HG03159 (cell line): ENCODE measurements around the gene AFF3.
"Not testable (repeated sequence)": the region's sequence is repeated elsewhere in the genome, so short reads cannot be mapped to it uniquely, and the experiment has no call there.

Experiments used
- ATAC-seq: cut with Tn5 transposase; IDR thresholded peaks from one replicate; pipeline ENCODE4 v1.9.1; 2021; ENCODE audit warnings: mild to moderate bottlenecking, moderate library complexity; ENCODE audit not compliant: unreplicated experiment

AFF3 gene

GRCh38 chr2:100108648-100109020 is 33.8 kb downstream of the AFF3 start:
- ATAC-seq = not testable (repeated sequence)

DNA sequence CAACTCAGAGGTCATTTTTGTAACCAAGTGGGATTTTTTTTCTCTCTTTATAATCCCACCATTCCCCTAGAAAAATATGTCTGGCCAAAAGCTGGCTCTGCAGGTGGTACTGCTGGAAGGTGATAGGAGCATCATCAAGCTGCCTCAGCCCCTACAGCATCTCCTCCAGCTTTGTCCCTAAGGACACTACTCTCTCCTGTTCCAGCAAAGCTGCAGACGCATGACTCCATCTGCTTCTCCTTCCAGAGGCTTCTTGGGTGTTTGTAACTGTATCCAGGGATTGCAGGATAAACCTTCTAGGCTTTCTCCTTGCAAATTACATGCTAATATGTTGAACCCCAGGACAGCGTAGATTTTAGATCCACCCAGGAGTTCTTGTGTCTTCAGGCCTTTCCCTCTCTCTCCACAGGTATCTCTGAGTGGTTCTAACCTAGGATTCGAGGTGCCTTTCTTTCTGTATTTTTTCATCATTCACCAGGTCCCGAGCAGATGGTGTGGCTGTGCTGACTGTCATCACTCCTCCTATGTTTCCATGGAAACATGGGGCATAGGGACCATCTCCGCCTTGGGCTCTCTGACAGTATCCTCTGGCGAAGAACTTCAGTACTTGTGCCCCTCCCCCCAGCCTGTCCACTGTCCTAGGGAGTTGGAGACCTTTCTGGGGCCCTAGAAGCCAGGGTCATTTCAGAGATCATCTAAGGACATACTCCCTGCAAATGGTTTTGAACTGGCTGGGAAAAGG is 34.3 kb downstream of the AFF3 start:
- ATAC-seq = no peak

DNA sequence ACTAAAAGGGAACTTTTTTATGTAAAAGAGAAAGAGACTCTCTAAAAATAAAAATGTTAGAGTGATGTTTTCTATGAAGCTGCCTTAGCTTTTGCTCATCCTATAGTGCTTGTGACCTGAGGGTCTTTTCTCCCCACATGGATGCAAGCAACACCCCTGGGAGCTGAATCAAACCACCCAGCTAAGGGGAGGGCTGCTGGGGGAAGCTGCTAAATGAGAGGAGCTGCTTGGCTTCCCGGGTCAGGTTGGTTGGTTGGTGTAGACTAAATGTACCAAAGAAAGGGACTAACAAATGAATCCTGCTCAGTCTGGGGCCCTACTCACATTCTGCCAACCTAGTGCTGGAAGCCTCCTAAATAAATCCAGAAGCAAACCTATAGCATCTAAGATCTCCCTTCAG is 35.0 kb downstream of the AFF3 start:
- no peak for ATAC-seq

DNA sequence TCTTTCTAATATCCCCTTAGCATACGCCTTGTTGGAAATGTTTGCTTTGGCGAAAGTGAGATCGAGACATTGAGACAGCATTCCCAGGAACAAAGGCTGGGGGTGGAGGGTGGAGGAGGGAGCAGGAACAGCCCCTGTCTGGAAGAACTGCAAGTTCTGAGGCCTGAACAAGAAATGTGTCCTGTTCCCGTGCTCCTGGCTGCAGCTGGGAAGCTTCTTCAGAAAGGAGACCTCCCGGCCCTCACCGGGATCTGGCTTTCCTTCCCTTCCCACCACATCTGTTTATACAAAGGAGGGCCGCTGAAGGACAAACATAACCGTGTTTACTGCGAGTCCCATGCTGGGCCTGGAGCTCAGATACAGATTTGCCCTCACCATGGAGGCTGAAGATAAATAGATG is 35.9 kb downstream of the AFF3 start:
- no peak for ATAC-seq

GRCh38 chr2:100105678-100106054 is 36.7 kb downstream of the AFF3 start:
- no peak for ATAC-seq

DNA sequence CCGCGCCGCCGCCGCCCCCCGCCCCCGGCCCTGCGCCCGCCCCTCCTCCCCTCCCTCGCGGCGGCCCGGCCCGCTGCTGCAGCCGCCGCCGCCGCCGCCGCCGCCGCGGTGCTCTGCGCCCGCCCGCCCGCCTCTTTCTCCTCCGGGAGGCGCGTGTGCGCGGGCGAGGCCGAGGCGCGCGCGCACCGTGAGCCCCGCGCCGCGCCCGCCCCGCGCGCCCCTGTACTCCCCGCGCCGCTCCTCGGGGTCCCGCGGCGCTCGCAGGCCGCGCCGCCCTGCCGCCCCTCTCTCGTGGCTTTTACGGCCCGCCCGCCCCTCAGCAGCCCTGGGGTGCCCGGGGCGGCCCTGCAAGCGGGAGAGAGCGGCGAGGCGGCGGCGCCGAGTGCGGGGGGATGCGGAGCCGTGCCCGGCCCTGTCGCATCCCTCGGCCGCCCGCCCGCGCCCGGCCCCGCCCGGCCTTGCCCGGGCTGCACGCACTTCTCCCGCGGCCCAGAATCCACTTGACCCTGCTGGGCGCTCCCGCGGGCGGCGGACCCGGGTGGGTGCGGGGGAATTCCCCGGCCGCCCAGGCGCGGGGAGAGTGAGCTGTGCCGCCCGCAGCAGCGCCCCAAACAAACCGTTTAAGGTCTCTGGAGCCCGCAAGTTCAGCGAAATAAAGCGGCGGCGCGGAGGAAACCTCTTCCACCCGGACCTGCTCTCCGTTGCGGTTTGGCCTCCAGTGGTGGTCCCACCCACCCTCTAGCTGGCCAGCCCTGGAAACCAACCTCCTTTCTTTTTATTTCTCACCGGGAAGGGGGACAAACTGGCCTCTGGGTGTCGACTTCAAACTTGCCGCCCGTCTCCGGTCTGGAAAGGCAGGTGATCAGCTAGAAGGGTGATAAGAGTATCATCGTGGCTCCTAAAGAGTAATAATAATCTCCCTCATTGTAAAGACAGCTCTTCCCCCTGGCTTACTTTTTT is 37.4 kb downstream of the AFF3 start:
- ATAC-seq = no peak

DNA sequence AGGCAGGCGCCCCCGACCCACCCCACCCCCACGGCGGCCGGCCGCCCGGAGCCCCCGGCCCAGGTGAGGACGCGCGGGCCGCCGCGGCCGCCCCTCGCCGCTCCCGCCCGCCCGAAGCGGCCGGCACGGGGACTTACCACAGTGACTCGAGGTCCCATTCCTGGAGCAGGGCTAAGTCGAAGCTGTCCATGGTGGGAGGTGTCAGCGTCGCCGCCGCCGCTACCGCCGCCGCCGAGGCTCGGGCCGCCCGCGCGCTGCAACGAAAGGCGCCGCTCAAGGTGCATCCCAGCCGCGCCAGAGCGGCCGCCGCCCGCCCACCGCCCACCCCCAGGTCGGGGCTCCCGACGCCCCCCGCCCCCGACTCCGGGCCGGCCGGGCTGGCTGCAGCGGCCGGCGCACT is 38.1 kb downstream of the AFF3 start:
- ATAC-seq = not testable (repeated sequence)

GRCh38 chr2:100103527-100104252 is 38.7 kb downstream of the AFF3 start:
- not testable (repeated sequence) for ATAC-seq

DNA sequence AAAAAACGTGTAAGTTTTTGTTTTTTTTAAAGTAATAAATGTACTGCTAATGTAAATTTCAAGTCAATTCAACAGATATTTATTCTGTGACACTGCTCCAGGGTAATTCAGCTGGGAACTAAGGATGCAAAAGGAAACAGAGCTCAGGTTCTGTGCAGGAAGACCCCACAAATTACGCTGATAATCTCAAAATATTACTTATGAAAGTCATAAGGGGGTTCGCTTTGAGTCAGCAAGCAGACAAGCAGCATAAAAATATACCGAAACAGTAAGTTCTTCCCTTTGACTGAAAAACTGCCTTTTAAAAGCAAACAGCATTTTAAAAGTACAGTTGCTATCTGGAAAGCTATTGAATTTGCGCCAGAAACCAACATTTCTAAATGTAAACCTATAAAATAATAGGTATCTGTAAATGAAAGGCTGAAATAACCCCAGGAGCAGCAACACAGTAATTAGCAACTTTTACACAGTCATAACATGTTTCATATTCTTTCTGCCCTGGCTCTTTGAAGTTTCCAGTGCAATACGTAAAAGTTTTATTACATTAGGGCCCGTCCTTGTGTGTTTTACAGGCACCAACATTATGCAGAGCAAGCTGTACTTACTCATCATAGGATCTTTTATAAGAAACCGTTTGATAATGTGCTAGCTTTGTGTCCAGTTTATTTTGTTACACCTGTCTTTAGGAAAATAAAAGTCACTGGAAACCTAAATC is 39.8 kb downstream of the AFF3 start:
- not testable (repeated sequence) for ATAC-seq

DNA sequence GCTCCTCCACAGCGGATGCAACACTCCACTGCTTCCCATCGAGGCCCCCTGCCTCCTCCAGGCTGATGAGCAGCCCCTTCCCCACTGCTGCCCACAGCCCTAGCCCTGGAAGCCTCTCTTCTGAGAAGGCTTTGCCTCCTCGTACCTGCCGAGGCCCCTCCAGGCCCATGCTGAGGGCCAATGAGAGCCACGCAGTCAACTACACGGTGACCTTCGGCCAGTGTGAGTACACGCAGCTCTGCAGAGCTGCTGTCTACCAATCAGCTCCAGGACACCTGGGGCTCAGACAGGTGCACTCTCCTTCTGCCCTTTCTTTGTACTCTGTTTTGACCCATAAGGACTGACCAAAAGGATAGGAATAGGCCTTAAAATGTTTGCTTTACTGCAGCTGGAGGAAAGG is 43.5 kb downstream of the AFF3 start:
- not testable (repeated sequence) for ATAC-seq

- not testable (repeated sequence) for ATAC-seq
Measured at GRCh38 chr2:100097611-100098294, 44.6 kb downstream of the AFF3 start.

- not testable (repeated sequence) for ATAC-seq
Measured at GRCh38 chr2:100095845-100096244, 46.5 kb downstream of the AFF3 start.

DNA sequence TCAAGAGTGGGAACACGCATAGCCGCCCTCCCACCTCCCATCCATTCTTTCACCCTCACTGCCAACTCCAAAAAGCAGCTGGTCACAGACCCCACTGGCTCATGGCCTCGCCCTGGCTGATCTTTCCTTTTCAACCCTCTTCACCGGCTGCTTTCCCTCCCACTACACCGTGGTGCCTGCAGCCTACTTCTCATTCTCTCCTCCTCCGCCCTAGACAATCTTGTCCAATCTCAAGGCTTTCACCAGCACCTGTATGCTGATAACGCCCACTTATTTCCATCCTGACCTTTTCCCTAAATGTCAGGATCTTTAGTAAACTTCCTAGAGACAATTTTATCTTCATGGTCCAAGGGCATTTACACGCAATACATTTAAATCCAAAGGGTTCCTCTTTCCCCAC is 50.6 kb downstream of the AFF3 start:
- ATAC-seq = not testable (repeated sequence)

DNA sequence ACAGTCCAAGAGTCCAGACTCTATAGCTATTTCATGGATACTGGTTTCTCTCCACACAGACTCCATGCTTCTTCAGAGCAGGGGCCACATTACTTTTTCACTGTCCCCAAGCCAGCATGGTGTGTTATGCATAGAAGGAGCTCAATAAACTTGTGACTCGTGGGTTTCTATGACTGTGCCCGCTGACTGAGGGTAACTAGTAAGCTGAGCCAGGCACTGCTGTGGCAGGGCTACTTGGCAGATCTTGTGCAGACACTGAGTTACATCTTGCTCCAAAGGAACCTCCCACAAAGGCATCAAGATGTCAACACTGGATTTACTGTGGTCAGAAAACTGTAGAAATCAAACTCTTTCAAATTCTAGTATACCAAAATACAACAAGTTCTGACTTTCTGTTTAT is 56.6 kb downstream of the AFF3 start:
- not testable (repeated sequence) for ATAC-seq

- not testable (repeated sequence) for ATAC-seq
Measured at GRCh38 chr2:100083421-100084216, 58.8 kb downstream of the AFF3 start.

- not testable (repeated sequence) for ATAC-seq
Measured at GRCh38 chr2:100082302-100082978, 60.0 kb downstream of the AFF3 start.

GRCh38 chr2:100077935-100078334 is 64.5 kb downstream of the AFF3 start:
- ATAC-seq = no peak

GRCh38 chr2:100077456-100077855 is 64.9 kb downstream of the AFF3 start:
- no peak for ATAC-seq

DNA sequence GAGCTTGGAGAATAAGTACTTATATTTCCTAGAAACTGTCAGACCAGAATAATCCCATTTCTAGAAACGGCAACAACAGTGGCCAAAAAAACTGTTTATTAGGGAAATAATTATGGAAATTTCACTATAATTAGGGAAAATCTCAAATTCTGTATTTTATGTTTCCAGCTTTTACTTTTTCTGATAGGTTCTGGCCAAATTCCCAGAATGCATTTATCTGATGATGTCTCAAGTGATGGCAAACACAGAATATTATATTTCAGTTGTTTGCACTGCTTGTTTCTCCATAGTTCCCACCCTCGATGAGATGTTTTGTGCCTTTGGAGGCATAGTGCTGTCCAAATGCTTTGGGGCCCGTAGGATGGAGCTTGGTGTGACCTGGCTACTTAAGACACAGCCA is 66.9 kb downstream of the AFF3 start:
- no peak for ATAC-seq
